GM12873 (cell line): Measurements from ENCODE around the gene CPAMD8.

ENCODE experiments used
- CTCF ChIP-seq: IDR thresholded peaks from 2 replicates; pipeline ENCODE4 v1.5.1; 2012; ENCODE audit warnings: low read depth, mild to moderate bottlenecking, moderate library complexity, low read length, control low read depth; ENCODE audit not compliant: insufficient read depth; ENCODE audit errors: missing control alignments

Gene CPAMD8

GRCh38 chr19:17070421-17070820, 43.8 kb upstream of the CPAMD8 start:
- TF ChIP-seq CTCF = no peak

- TF ChIP-seq CTCF = no peak
These were observed 42.6 kb upstream of the CPAMD8 start for GRCh38 chr19:17069193-17069592.

- TF ChIP-seq CTCF = no peak
These were observed 36.8 kb upstream of the CPAMD8 start for GRCh38 chr19:17063428-17063827.

- no peak for TF ChIP-seq CTCF
These were observed 35.1 kb upstream of the CPAMD8 start for GRCh38 chr19:17061691-17062090.

GRCh38 chr19:17061205-17061604, 34.6 kb upstream of the CPAMD8 start:
- no peak for TF ChIP-seq CTCF

- TF ChIP-seq CTCF = no peak
These were observed 34.2 kb upstream of the CPAMD8 start for GRCh38 chr19:17060802-17061201.

- TF ChIP-seq CTCF = no peak
These were observed 31.6 kb upstream of the CPAMD8 start for GRCh38 chr19:17058236-17058635.
